K562 (cell line): ENCODE measurements around the gene DNAAF3. TPM values are rescaled to one million over a fixed set of nuclear protein-coding genes. Genes with fewer than 3 reads are reported as not detected.

Experiments used
- ARID2 ChIP-seq: fragments of 450-650 bp; IDR thresholded peaks from 2 replicates; pipeline ENCODE4 v1.6.1; 2017; ENCODE audit warnings: antibody characterized with exemption, mild to moderate bottlenecking
- ATF1 ChIP-seq, 2 experiments: fragments of 450-650 bp in 1 of 2; IDR thresholded peaks; 2 replicates each; pipeline ENCODE4 v1.6.1; 2016; ENCODE audit warnings: missing compliant biosample characterization in 1 of 2, missing genetic modification characterization in 1 of 2
- ATF7 ChIP-seq: fragments of 450-650 bp; IDR thresholded peaks from 2 replicates; pipeline ENCODE4 v1.7.1; 2014; ENCODE audit warnings: mild to moderate bottlenecking, moderate library complexity
- EWSR1 ChIP-seq: fragments of 450-650 bp; IDR thresholded peaks from 2 replicates; pipeline ENCODE4 v1.6.1; 2018; ENCODE audit warnings: borderline replicate concordance, mild to moderate bottlenecking, low read depth, moderate library complexity; ENCODE audit not compliant: partially characterized antibody
- FOXK2 ChIP-seq, 2 experiments: fragments of 450-650 bp; IDR thresholded peaks in 1 of 2; conservative IDR thresholded peaks in 1 of 2; 2 replicates each; pipeline ENCODE4 v1.6.1; 2016; ENCODE audit warnings: low read depth in 2 of 2, mild to moderate bottlenecking in 1 of 2
- KAT7 ChIP-seq: sonication (generic); formaldehyde crosslinking; IDR thresholded peaks from 2 replicates; pipeline ENCODE4 v1.8.0; 2022; ENCODE audit warnings: missing genetic modification reagents, mild to moderate bottlenecking, borderline replicate concordance
- KDM5B ChIP-seq: fragments of 200-600 bp; sonication (generic); IDR thresholded peaks from 2 replicates; pipeline ENCODE4 v1.6.1; 2012; ENCODE audit warnings: low read depth, mild to moderate bottlenecking, moderate library complexity, low read length, control low read depth, inconsistent platforms; ENCODE audit not compliant: insufficient replicate concordance
- KLF16 ChIP-seq: IDR thresholded peaks from 2 replicates; pipeline ENCODE4 v1.6.1; 2016; ENCODE audit warnings: antibody characterized with exemption
- NFRKB ChIP-seq: fragments of 450-650 bp; IDR thresholded peaks from 2 replicates; pipeline ENCODE4 v1.6.1; 2016; ENCODE audit warnings: low read depth
- NR2F6 ChIP-seq: fragments of 450-650 bp; formaldehyde crosslinking; IDR thresholded peaks from 2 replicates; pipeline ENCODE4 v1.4.0; 2020; ENCODE audit warnings: mild to moderate bottlenecking
- SMAD2 ChIP-seq: fragments of 150-350 bp; IDR thresholded peaks from 2 replicates; pipeline ENCODE4 v1.6.1; 2014; ENCODE audit warnings: low read depth, mild to moderate bottlenecking, low read length
- polyA plus RNA-seq, 8 experiments: library from polyadenylated mRNA; depleted of rRNA in 4 of 8; stranded (reverse) in 5 of 8; unstranded in 3 of 8; fragments of >200 nt; fragmentation: Nextera tagmentation in 2 of 8; fragmentation: Illumina TruSeq in 1 of 8; extraction: Ambion mirVana in 2 of 8; extraction: Trizol in 1 of 8; gene quantifications; 2 replicates each; pipeline versions ENCODE4 v1.2.1 to v1.2.3, GENCODE V29; 2011 to 2014; ENCODE audit warnings: inconsistent platforms in 1 of 8, missing spikeins in 1 of 8
- total RNA-seq, 7 experiments: library from RNA; depleted of rRNA in 6 of 7; stranded (reverse); fragments of >200 nt in 6 of 7; fragmentation: Illumina TruSeq in 2 of 7; extraction: Trizol in 2 of 7; gene quantifications; 2 replicates each; pipeline versions ENCODE4 v1.2.1 to v1.2.3, GENCODE V29; 2011 to 2021; ENCODE audit warnings: low replicate concordance in 1 of 7
- TF ChIP-seq, protein P1 (sequence below): fragments of 250-450 bp; sonication (Bioruptor Pico); IDR thresholded peaks from 2 replicates; pipeline ENCODE4 v1.8.0; 2022; ENCODE audit warnings: moderate library complexity, mild to moderate bottlenecking, inconsistent platforms
- TF ChIP-seq, protein P2 (sequence below): IDR thresholded peaks from 2 replicates; pipeline ENCODE4 v1.6.1; 2011; ENCODE audit not compliant: insufficient read length; ENCODE audit errors: extremely low read depth
- TF ChIP-seq, protein P3 (sequence below): IDR thresholded peaks from 2 replicates; pipeline ENCODE4 v1.6.1; 2011; ENCODE audit warnings: borderline replicate concordance, low read depth, mild to moderate bottlenecking, moderate library complexity, low read length; ENCODE audit not compliant: insufficient read depth, poor library complexity, severe bottlenecking
- TF ChIP-seq, protein P4 (sequence below): fragments of 450-650 bp; IDR thresholded peaks from 2 replicates; pipeline ENCODE4 v1.6.1; 2016; ENCODE audit warnings: antibody characterized with exemption
- TF ChIP-seq, protein P5 (sequence below): fragments of 250-450 bp; sonication (Bioruptor Pico); IDR thresholded peaks from 2 replicates; pipeline ENCODE4 v1.9.0; 2021; ENCODE audit warnings: mild to moderate bottlenecking
- TF ChIP-seq, protein P6 (sequence below), 2 experiments: fragments of 450-650 bp; conservative IDR thresholded peaks; 2 replicates each; pipeline ENCODE4 v1.6.1; 2017; ENCODE audit warnings: mild to moderate bottlenecking in 2 of 2, moderate library complexity in 2 of 2

The DNAAF3 gene
- total and polyA plus RNA-seq, 9 of the 15 experiments (the other 6 are each of a cell fraction or from before 2014, with no cell fraction given) = 21.6 to 61.5 (median 43.0) TPM

DNA sequence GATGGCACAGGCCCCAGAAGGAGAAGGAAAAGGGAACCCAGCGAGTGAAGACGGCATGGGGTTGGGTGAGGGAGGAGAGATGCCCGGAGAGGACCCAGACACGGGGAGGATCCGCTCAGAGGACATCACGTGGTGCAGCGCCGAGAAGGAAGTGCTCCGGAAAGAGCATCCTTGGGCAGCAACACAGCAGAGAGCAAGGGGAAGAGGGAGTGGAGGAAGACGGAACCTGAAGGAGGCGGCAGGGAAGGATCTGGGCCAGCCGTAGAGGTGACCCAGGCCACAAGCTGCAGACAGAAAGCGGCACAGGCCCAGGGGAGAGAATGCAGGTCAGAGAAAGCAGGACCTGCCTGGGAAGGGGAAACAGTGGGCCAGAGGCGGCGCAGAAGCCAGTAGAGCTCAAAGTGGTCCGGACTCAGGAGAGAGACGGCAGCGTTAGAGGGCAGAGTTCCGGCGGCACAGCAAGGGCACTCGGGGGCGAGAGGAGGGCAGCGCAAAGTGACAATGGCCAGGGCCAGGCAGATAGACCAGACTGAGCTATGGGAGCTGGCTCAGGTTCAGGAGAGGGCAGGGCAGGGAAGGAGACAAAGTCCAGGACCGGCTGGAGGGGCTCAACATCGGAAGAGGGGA is 50.1 kb downstream of the DNAAF3 start (continued):
- no peak; the same call in 1 of the 2 replicates for TF ChIP-seq KAT7
- no peak for TF ChIP-seq ATF1 (CRISPR knock-in tag; IDR thresholded peaks at IDR 0.05)
- no peak for TF ChIP-seq ATF1 (tag; IDR thresholded peaks at IDR 0.05)
- TF ChIP-seq EWSR1 = no peak
- TF ChIP-seq NR2F6 = peak; percentile 44; the same call in 1 of the 2 replicates
- TF ChIP-seq, protein P1, sequence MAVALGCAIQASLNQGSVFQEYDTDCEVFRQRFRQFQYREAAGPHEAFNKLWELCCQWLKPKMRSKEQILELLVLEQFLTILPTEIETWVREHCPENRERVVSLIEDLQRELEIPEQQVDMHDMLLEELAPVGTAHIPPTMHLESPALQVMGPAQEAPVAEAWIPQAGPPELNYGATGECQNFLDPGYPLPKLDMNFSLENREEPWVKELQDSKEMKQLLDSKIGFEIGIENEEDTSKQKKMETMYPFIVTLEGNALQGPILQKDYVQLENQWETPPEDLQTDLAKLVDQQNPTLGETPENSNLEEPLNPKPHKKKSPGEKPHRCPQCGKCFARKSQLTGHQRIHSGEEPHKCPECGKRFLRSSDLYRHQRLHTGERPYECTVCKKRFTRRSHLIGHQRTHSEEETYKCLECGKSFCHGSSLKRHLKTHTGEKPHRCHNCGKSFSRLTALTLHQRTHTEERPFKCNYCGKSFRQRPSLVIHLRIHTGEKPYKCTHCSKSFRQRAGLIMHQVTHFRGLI = no peak
- TF ChIP-seq, protein P2, sequence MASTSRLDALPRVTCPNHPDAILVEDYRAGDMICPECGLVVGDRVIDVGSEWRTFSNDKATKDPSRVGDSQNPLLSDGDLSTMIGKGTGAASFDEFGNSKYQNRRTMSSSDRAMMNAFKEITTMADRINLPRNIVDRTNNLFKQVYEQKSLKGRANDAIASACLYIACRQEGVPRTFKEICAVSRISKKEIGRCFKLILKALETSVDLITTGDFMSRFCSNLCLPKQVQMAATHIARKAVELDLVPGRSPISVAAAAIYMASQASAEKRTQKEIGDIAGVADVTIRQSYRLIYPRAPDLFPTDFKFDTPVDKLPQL = no peak
- no peak for TF ChIP-seq KLF16
- no peak for TF ChIP-seq ATF7
- TF ChIP-seq NFRKB = no peak
- no peak for TF ChIP-seq SMAD2
- TF ChIP-seq, protein P3, sequence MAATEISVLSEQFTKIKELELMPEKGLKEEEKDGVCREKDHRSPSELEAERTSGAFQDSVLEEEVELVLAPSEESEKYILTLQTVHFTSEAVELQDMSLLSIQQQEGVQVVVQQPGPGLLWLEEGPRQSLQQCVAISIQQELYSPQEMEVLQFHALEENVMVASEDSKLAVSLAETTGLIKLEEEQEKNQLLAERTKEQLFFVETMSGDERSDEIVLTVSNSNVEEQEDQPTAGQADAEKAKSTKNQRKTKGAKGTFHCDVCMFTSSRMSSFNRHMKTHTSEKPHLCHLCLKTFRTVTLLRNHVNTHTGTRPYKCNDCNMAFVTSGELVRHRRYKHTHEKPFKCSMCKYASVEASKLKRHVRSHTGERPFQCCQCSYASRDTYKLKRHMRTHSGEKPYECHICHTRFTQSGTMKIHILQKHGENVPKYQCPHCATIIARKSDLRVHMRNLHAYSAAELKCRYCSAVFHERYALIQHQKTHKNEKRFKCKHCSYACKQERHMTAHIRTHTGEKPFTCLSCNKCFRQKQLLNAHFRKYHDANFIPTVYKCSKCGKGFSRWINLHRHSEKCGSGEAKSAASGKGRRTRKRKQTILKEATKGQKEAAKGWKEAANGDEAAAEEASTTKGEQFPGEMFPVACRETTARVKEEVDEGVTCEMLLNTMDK = no peak
- TF ChIP-seq, protein P4, sequence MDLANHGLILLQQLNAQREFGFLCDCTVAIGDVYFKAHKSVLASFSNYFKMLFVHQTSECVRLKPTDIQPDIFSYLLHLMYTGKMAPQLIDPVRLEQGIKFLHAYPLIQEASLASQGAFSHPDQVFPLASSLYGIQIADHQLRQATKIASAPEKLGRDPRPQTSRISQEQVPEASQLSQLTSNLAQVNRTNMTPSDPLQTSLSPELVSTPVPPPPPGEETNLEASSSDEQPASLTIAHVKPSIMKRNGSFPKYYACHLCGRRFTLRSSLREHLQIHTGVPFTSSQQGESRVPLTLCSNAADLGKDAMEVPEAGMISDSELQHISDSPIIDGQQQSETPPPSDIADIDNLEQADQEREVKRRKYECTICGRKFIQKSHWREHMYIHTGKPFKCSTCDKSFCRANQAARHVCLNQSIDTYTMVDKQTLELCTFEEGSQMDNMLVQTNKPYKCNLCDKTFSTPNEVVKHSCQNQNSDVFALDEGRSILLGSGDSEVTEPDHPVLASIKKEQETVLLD = no peak
- TF ChIP-seq FOXK2 (conservative IDR thresholded peaks at IDR 0.05 in 1 of 2, IDR thresholded peaks at IDR 0.05 in 1 of 2; ENCODE audit: low read depth in 2 of 2) = 0 out of 4 replicates have a peak, but pooled peaks of 1 of the 2 experiments have one; percentile 19
- TF ChIP-seq, protein P5, sequence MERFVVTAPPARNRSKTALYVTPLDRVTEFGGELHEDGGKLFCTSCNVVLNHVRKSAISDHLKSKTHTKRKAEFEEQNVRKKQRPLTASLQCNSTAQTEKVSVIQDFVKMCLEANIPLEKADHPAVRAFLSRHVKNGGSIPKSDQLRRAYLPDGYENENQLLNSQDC (CRISPR knock-in tag) = no peak
- peak; percentile 48 for TF ChIP-seq KDM5B
- no peak for TF ChIP-seq ARID2
- TF ChIP-seq, protein P6, sequence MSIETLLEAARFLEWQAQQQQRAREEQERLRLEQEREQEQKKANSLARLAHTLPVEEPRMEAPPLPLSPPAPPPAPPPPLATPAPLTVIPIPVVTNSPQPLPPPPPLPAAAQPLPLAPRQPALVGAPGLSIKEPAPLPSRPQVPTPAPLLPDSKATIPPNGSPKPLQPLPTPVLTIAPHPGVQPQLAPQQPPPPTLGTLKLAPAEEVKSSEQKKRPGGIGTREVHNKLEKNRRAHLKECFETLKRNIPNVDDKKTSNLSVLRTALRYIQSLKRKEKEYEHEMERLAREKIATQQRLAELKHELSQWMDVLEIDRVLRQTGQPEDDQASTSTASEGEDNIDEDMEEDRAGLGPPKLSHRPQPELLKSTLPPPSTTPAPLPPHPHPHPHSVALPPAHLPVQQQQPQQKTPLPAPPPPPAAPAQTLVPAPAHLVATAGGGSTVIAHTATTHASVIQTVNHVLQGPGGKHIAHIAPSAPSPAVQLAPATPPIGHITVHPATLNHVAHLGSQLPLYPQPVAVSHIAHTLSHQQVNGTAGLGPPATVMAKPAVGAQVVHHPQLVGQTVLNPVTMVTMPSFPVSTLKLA (conservative IDR thresholded peaks at IDR 0.05) = peak; percentile 17 to 53; a peak in 1 of 4 replicates
